GM21786 (cell line): ENCODE results near the gene SFMBT2.
"Not testable (repeated sequence)": the region's sequence is repeated elsewhere in the genome, so short reads cannot be mapped to it uniquely, and the experiment has no call there.

ENCODE experiments used
- ATAC-seq: cut with Tn5 transposase; IDR thresholded peaks from one replicate; pipeline ENCODE4 v1.9.1; 2021; ENCODE audit not compliant: unreplicated experiment

Gene SFMBT2

DNA sequence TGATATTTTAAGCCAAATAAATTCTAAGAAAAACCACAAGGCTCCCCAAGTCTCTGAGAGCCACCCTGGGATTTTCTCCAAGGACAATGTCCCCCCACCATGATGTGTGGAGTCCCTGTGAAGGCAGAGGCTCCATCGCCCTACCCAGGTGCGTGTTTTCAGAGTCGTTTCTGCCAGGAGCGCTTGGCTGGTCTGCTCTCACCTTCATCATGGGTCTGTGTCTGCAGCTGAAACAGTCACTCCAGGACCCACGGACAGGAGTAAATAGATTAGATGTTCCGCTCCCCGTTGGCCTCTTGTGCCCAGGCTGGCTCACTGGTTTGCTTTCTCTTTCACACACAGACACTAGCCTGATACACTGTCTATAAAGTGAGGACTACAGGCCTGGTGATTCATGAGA lies 217.5 kb downstream of the SFMBT2 start:
- no peak for ATAC-seq

DNA sequence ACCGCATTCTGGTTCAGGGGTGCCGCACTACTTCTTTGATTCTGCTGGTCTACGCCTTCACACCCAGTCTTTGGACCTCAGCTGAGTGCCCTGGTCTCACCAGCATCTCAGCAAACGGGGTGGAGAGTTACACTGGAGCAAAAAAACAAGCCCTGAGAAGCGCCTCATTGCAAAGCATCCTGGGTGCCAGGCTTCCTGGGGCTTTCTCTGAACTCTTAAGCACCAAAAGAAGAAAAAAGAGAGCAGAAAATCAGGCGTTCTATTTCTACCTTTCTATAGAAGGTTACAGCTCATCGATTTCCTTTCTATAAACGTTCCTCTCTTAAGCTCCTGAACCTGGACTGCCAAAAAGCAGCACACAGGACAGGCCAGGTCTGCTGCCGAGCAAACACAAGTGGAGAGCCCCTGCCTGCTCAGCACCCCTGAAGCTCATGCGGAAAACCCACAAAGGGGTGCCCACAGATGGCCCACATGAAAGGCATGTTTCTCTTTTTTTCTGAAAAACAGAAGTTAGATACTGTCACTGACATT lies 217.9 kb downstream of the SFMBT2 start:
- ATAC-seq = no peak

GRCh38 chr10:7192061-7192460 lies 218.8 kb downstream of the SFMBT2 start:
- ATAC-seq = no peak

- ATAC-seq = not testable (repeated sequence)
Observed at GRCh38 chr10:7190772-7191171, 220.1 kb downstream of the SFMBT2 start.

- no peak for ATAC-seq
Observed at GRCh38 chr10:7189909-7190308, 220.9 kb downstream of the SFMBT2 start.

GRCh38 chr10:7188456-7189050 lies 222.3 kb downstream of the SFMBT2 start:
- ATAC-seq = no peak

DNA sequence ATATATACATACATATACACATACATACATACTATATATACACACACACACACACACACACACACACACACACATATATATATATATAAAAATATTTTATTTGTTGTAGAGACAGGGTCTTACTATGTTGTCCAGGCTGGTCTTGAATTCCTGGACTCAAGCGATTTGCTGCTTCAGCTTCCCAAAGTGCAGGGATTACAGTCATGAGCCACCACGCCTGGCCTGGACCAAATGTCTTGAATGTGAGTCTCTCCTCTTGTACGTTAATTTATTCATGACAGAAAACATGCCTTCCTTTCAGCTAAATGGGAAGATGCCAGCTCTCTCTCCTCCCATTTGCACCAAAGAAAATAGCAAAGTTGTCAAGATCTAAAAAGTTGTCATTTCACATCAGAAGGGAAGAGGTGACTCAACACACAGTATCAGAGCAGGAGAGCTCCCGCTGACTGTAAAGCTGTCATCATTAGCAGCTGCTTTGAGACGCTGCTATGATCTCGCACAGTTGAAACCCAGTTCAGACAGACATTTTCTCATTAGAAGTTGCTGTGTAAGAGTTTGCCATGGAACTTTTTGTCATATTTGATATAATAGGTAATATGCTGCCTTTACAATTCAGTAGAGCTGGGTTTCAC lies 224.3 kb downstream of the SFMBT2 start:
- no peak for ATAC-seq

DNA sequence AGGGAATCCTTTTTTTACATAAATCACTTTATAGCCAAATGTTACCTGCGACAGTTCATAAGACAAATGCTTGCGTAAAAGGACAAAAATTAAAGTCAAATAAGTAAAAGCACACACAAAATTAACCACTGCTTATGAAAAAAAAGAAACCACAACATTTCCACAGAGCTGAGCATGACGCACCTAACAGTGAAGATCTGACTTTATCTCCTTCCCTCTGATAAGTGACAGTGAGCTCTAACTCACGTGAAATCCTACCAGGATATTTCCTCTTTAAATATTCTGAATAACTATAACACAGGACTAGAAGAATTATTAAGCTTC lies 225.5 kb downstream of the SFMBT2 start:
- no peak for ATAC-seq

- ATAC-seq = no peak
Observed at GRCh38 chr10:7184660-7185366, 226.0 kb downstream of the SFMBT2 start.

DNA sequence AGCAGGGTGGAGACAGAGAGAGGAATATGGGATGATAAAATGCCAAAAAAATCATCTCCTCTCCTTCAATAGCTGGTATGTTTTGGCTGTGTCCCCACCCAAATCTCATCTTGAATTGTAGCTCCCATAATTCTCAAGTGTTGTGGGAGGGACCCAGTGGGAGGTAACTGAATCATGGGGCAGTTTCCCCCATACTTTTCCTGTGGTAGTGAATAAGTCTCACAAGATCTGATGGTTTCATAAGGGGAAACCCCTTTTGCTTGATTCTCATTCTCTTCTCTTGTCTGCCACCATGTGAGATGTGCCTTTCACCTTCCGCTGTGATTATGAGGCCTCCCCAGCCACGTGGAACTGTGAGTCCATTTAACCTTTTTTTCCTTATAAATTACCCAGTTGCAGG lies 226.7 kb downstream of the SFMBT2 start:
- ATAC-seq = not testable (repeated sequence)

- not testable (repeated sequence) for ATAC-seq
Observed at GRCh38 chr10:7182327-7182726, 228.5 kb downstream of the SFMBT2 start.

GRCh38 chr10:7181420-7181819 lies 229.4 kb downstream of the SFMBT2 start:
- no peak for ATAC-seq

- no peak for ATAC-seq
Observed at GRCh38 chr10:7179536-7179935, 231.3 kb downstream of the SFMBT2 start.

GRCh38 chr10:7173948-7174347 lies 236.9 kb downstream of the SFMBT2 start:
- ATAC-seq = no peak

GRCh38 chr10:7171825-7172224 lies 239.0 kb downstream of the SFMBT2 start:
- ATAC-seq = no peak

DNA sequence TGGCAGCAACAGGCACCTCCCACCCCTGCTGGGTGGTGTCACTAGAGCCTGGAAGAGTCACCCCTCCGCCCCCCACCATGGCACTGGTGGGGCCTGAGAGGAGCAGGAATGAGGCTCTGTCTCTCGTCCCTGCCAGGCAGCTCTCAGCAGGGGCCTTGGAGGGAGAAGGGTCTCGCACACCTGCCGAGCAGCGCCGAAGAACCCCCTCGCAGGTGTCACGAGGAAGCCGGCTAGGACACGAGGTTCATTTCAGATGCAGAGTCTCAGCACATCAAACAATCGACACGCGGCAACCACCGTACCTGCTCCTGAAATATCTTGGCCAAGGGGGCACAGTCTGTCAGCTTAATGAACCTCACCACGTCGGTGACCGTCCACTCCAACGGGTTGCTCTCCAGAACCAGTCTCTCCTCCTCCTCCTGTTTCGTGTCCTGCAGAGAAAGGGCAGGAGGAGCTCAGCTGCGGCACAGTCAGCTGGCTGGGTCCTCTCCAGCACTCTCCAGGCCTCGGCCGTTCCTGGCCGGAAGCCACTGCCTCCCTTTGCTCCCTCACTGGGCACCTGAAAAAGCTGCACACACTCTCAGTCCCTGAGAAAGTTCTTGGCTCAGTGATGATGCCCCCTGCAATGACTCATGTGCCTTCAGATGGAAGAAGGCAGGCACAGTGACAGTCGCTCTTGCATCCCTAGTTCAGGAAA lies 240.1 kb downstream of the SFMBT2 start:
- no peak for ATAC-seq

- no peak for ATAC-seq
Observed at GRCh38 chr10:7168414-7168813, 242.4 kb downstream of the SFMBT2 start.

- no peak for ATAC-seq
Observed at GRCh38 chr10:7165500-7166177, 245.2 kb downstream of the SFMBT2 start.

DNA sequence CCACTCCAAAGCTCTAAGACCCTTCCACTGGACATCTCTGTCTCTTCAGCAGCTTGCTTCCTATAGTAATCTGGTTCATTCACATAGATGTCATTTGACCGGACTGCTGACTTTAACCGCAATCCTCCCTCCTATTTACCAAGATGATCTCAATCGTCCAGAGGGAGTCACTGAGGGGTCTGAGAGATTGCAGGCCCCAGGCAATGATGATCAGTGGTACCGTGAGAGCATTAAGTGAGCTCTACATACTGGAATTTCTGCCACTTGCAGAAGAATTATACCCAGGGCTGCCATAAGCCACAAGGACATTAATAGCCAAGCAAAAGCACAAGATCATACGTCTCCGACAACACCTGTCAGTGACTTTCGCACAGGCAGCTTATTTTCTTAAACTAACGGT lies 245.9 kb downstream of the SFMBT2 start:
- ATAC-seq = no peak

DNA sequence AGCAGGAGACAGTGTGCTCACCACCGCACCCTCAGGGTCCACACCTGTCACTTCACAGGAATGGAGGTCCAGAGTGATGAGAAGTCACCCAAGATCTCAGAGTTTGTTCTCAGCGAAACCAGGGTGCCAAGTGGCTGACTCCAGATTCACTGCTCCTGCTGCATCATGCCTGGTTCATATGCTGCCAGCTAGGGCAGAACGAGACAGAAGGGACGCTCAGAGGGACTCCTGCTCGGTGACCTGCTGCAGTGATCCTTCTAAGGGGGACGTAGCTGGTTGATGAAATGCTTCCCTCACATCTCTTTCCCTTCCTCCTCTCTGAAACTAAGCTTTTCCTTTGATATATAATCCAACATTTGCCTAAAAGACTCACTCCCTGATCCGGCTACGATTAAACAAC lies 248.5 kb downstream of the SFMBT2 start:
- ATAC-seq = no peak
